ENCODE results near the gene VEGFA.

Gene VEGFA

GRCh38 chr6:43784049-43784855 is 14.2 kb downstream of the VEGFA start:
- no peak overlapping the region for H4K12ac ChIP-seq (ENCODE audit: low read depth, low read length)
- H2BK12ac ChIP-seq (ENCODE audit: low read length) = no peak overlapping the region
- H3K4me3 ChIP-seq (ENCODE audit: low read depth, low read length) = no peak overlapping the region
- no peak overlapping the region for H3K23ac ChIP-seq (ENCODE audit: low read length)
- no peak overlapping the region for H3K4ac ChIP-seq (ENCODE audit: low read depth, low read length)
- H3K4me2 ChIP-seq (ENCODE audit: low read length) = no peak overlapping the region
- H3K9ac ChIP-seq (ENCODE audit: low read length) = no peak overlapping the region
- H3K36me3 ChIP-seq (ENCODE audit: control insufficient read depth in 1 of 2, insufficient read depth in 2 of 2, low read length in 2 of 2) = peaks cover 45 to 52% of the 10 kb centered on the region in 2 experiments
- no CpG with 5 or more reads among the region's 26 CpGs for WGBS (ENCODE audit: extremely low coverage, insufficient coverage, insufficient read length)
- no peak overlapping the region for H3K18ac ChIP-seq (ENCODE audit: low read length)
- no peak overlapping the region for H4K91ac ChIP-seq (ENCODE audit: low read depth, low read length)
- no peak for DNase-seq
- no peak overlapping the region for H3K14ac ChIP-seq (ENCODE audit: low read length)
- no peak overlapping the region for H4K8ac ChIP-seq (ENCODE audit: low read depth, low read length)
- no peak overlapping the region for H2AK5ac ChIP-seq (ENCODE audit: low read length)
- H3K9me3 ChIP-seq (ENCODE audit: insufficient read depth, low read depth, low read length) = no peaks in the 10 kb centered on the region
- H3K27me3 ChIP-seq (ENCODE audit: insufficient read depth, low read length) = no peaks in the 10 kb centered on the region
- H3K27ac ChIP-seq (ENCODE audit: low read depth, low read length) = no peak overlapping the region
- H3K4me1 ChIP-seq (ENCODE audit: control insufficient read depth in 1 of 2, insufficient read depth in 2 of 2, low read length in 2 of 2) = no peaks in the 10 kb centered on the region
- H2AFZ ChIP-seq (ENCODE audit: insufficient read depth, low read length, poor library complexity) = no peak overlapping the region
- H3K79me1 ChIP-seq (ENCODE audit: low read length) = no peaks in the 10 kb centered on the region
- no peak overlapping the region for H2BK120ac ChIP-seq (ENCODE audit: insufficient read depth, low read length, poor library complexity)
- no peak overlapping the region for H2BK5ac ChIP-seq (ENCODE audit: low read depth, low read length, poor library complexity)
- H3K79me2 ChIP-seq (ENCODE audit: control insufficient read depth, insufficient read depth, low read length, poor library complexity) = no peaks in the 10 kb centered on the region

GRCh38 chr6:43785220-43785752 is 15.3 kb downstream of the VEGFA start:
- H3K9me3 ChIP-seq (ENCODE audit: insufficient read depth, low read depth, low read length) = no peaks in the 10 kb centered on the region

GRCh38 chr6:43785904-43786303 is 15.9 kb downstream of the VEGFA start:
- Histone ChIP-seq H3K27ac (ENCODE audit: low read depth, low read length) (no peak overlapping the region), H4K8ac (ENCODE audit: low read depth, low read length) (no peak overlapping the region), H3K18ac (ENCODE audit: low read length) (no peak overlapping the region), H3K36me3 (ENCODE audit: control insufficient read depth in 1 of 2, insufficient read depth in 2 of 2, low read length in 2 of 2) (peaks cover 34 to 36% of the 10 kb centered on the region in 2 experiments), H3K4me2 (ENCODE audit: low read length) (no peak overlapping the region), H3K4me1 (ENCODE audit: control insufficient read depth in 1 of 2, insufficient read depth in 2 of 2, low read length in 2 of 2) (no peaks in the 10 kb centered on the region), H2BK12ac (ENCODE audit: low read length) (no peak overlapping the region), H4K12ac (ENCODE audit: low read depth, low read length) (no peak overlapping the region), H2BK5ac (ENCODE audit: low read depth, low read length, poor library complexity) (no peak overlapping the region), H3K9me3 (ENCODE audit: insufficient read depth, low read depth, low read length) (no peaks in the 10 kb centered on the region), H3K27me3 (ENCODE audit: insufficient read depth, low read length) (no peaks in the 10 kb centered on the region), H3K14ac (ENCODE audit: low read length) (no peak overlapping the region), H2AFZ (ENCODE audit: insufficient read depth, low read length, poor library complexity) (no peak overlapping the region), H3K4ac (ENCODE audit: low read depth, low read length) (no peak overlapping the region), H3K79me1 (ENCODE audit: low read length) (no peaks in the 10 kb centered on the region), H3K79me2 (ENCODE audit: control insufficient read depth, insufficient read depth, low read length, poor library complexity) (no peaks in the 10 kb centered on the region), H3K23ac (ENCODE audit: low read length) (no peak overlapping the region), H2AK5ac (ENCODE audit: low read length) (no peak overlapping the region), H3K4me3 (ENCODE audit: low read depth, low read length) (no peak overlapping the region), H3K9ac (ENCODE audit: low read length) (no peak overlapping the region), H2BK120ac (ENCODE audit: insufficient read depth, low read length, poor library complexity) (no peak overlapping the region), H4K91ac (ENCODE audit: low read depth, low read length) (no peak overlapping the region)
- WGBS (ENCODE audit: extremely low coverage, insufficient coverage, insufficient read length) = no CpG with 5 or more reads among the region's 3 CpGs
- no peak for DNase-seq

More at GRCh38 chr6:43785220-43785752, 15.3 kb downstream of the VEGFA start:
- Histone ChIP-seq H3K27me3 (ENCODE audit: insufficient read depth, low read length) (no peaks in the 10 kb centered on the region), H2AK5ac (ENCODE audit: low read length) (no peak overlapping the region), H3K79me1 (ENCODE audit: low read length) (no peaks in the 10 kb centered on the region), H2BK12ac (ENCODE audit: low read length) (no peak overlapping the region), H3K79me2 (ENCODE audit: control insufficient read depth, insufficient read depth, low read length, poor library complexity) (no peaks in the 10 kb centered on the region), H3K27ac (ENCODE audit: low read depth, low read length) (no peak overlapping the region), H3K9ac (ENCODE audit: low read length) (no peak overlapping the region), H3K4ac (ENCODE audit: low read depth, low read length) (no peak overlapping the region), H2BK120ac (ENCODE audit: insufficient read depth, low read length, poor library complexity) (no peak overlapping the region), H4K8ac (ENCODE audit: low read depth, low read length) (no peak overlapping the region), H3K14ac (ENCODE audit: low read length) (no peak overlapping the region), H3K36me3 (ENCODE audit: control insufficient read depth in 1 of 2, insufficient read depth in 2 of 2, low read length in 2 of 2) (peaks cover 38 to 42% of the 10 kb centered on the region in 2 experiments), H4K12ac (ENCODE audit: low read depth, low read length) (no peak overlapping the region), H3K4me2 (ENCODE audit: low read length) (no peak overlapping the region), H3K4me1 (ENCODE audit: control insufficient read depth in 1 of 2, insufficient read depth in 2 of 2, low read length in 2 of 2) (no peaks in the 10 kb centered on the region), H2AFZ (ENCODE audit: insufficient read depth, low read length, poor library complexity) (no peak overlapping the region), H3K23ac (ENCODE audit: low read length) (no peak overlapping the region), H3K4me3 (ENCODE audit: low read depth, low read length) (no peak overlapping the region), H2BK5ac (ENCODE audit: low read depth, low read length, poor library complexity) (no peak overlapping the region), H4K91ac (ENCODE audit: low read depth, low read length) (no peak overlapping the region), H3K18ac (ENCODE audit: low read length) (no peak overlapping the region)
- DNase-seq = no peak
- WGBS (ENCODE audit: extremely low coverage, insufficient coverage, insufficient read length) = no CpG with 5 or more reads among the region's 14 CpGs

GRCh38 chr6:43786664-43787329 is 16.8 kb downstream of the VEGFA start:
- Histone ChIP-seq H3K9me3 (ENCODE audit: insufficient read depth, low read depth, low read length) (no peaks in the 10 kb centered on the region), H4K8ac (ENCODE audit: low read depth, low read length) (no peak overlapping the region), H3K9ac (ENCODE audit: low read length) (no peak overlapping the region), H3K4ac (ENCODE audit: low read depth, low read length) (no peak overlapping the region), H3K23ac (ENCODE audit: low read length) (no peak overlapping the region), H3K4me2 (ENCODE audit: low read length) (no peak overlapping the region), H2AFZ (ENCODE audit: insufficient read depth, low read length, poor library complexity) (no peak overlapping the region), H3K79me1 (ENCODE audit: low read length) (no peaks in the 10 kb centered on the region), H3K27ac (ENCODE audit: low read depth, low read length) (no peak overlapping the region), H2AK5ac (ENCODE audit: low read length) (no peak overlapping the region), H3K27me3 (ENCODE audit: insufficient read depth, low read length) (no peaks in the 10 kb centered on the region), H2BK12ac (ENCODE audit: low read length) (no peak overlapping the region), H4K91ac (ENCODE audit: low read depth, low read length) (no peak overlapping the region), H3K18ac (ENCODE audit: low read length) (no peak overlapping the region), H3K79me2 (ENCODE audit: control insufficient read depth, insufficient read depth, low read length, poor library complexity) (no peaks in the 10 kb centered on the region), H3K36me3 (ENCODE audit: control insufficient read depth in 1 of 2, insufficient read depth in 2 of 2, low read length in 2 of 2) (peaks cover 25 to 28% of the 10 kb centered on the region in 2 experiments), H2BK120ac (ENCODE audit: insufficient read depth, low read length, poor library complexity) (no peak overlapping the region), H3K4me3 (ENCODE audit: low read depth, low read length) (no peak overlapping the region), H3K4me1 (ENCODE audit: control insufficient read depth in 1 of 2, insufficient read depth in 2 of 2, low read length in 2 of 2) (no peaks in the 10 kb centered on the region), H2BK5ac (ENCODE audit: low read depth, low read length, poor library complexity) (no peak overlapping the region), H3K14ac (ENCODE audit: low read length) (no peak overlapping the region), H4K12ac (ENCODE audit: low read depth, low read length) (no peak overlapping the region)
- DNase-seq = no peak
- no CpG with 5 or more reads among the region's 1 CpG for WGBS (ENCODE audit: extremely low coverage, insufficient coverage, insufficient read length)

Data from trophoblast cell (in vitro differentiated cells and primary cell).